GM19023 (cell line): Measurements from ENCODE around the gene SCMH1.
A peak's percentile ranks its signal among the peaks of the same experiment; 100 is the strongest.

Source experiments
- ATAC-seq: cut with Tn5 transposase; IDR thresholded peaks from one replicate; pipeline ENCODE4 v1.9.1; 2021; ENCODE audit warnings: mild to moderate bottlenecking, moderate library complexity; ENCODE audit not compliant: unreplicated experiment

Gene SCMH1

GRCh38 chr1:41241749-41242341, at the start of gene SCMH1:
Gene SCMH1 (minus strand): TSS chr1:41242306. CDS start chr1:41186133, 56,173 bp downstream.
- ATAC-seq = peak; percentile 46

GRCh38 chr1:41291195-41291594, 49.1 kb upstream of the SCMH1 start:
- ATAC-seq = no peak

GRCh38 chr1:41289196-41289595, 47.1 kb upstream of the SCMH1 start:
- no peak for ATAC-seq

GRCh38 chr1:41286992-41287391, 44.9 kb upstream of the SCMH1 start:
- ATAC-seq = no peak

GRCh38 chr1:41286486-41286885, 44.4 kb upstream of the SCMH1 start:
- ATAC-seq = no peak

GRCh38 chr1:41285818-41286217, 43.7 kb upstream of the SCMH1 start:
- no peak for ATAC-seq

- no peak for ATAC-seq
These were observed 42.0 kb upstream of the SCMH1 start for GRCh38 chr1:41284121-41284520.

- no peak for ATAC-seq
These were observed 40.7 kb upstream of the SCMH1 start for GRCh38 chr1:41282679-41283317.

- ATAC-seq = no peak
These were observed 39.2 kb upstream of the SCMH1 start for GRCh38 chr1:41281334-41281733.

- ATAC-seq = no peak
These were observed 38.3 kb upstream of the SCMH1 start for GRCh38 chr1:41280202-41281032.

- no peak for ATAC-seq
These were observed 36.0 kb upstream of the SCMH1 start for GRCh38 chr1:41278076-41278475.

GRCh38 chr1:41277371-41277975, 35.4 kb upstream of the SCMH1 start:
- ATAC-seq = no peak

- ATAC-seq = no peak
These were observed 33.7 kb upstream of the SCMH1 start for GRCh38 chr1:41275831-41276230.

GRCh38 chr1:41274752-41275545, 32.8 kb upstream of the SCMH1 start:
- no peak for ATAC-seq

- ATAC-seq = no peak
These were observed 30.5 kb upstream of the SCMH1 start for GRCh38 chr1:41272601-41273000.

GRCh38 chr1:41268154-41268770, 26.2 kb upstream of the SCMH1 start:
- no peak for ATAC-seq

GRCh38 chr1:41261926-41262618, 20.0 kb upstream of the SCMH1 start:
- no peak for ATAC-seq

GRCh38 chr1:41260768-41261167, 18.7 kb upstream of the SCMH1 start:
- ATAC-seq = no peak

- no peak for ATAC-seq
These were observed 17.1 kb upstream of the SCMH1 start for GRCh38 chr1:41259221-41259620.

GRCh38 chr1:41255978-41256377, 13.9 kb upstream of the SCMH1 start:
- no peak for ATAC-seq
